MM.1S (cell line): ENCODE results near the gene SCFD2.

ENCODE experiments used
- DNase-seq: peaks from one replicate; pipeline ENCODE4 v3.0.0-alpha.2; 2015
- H2AFZ ChIP-seq: fragments of 300-600 bp; sonication (generic); 2 replicates; pipeline ENCODE4 v1.6.0; 2016; ENCODE audit warnings: antibody characterized with exemption, low read length
- H3F3A ChIP-seq: fragments of 300-600 bp; sonication (generic); 2 replicates; pipeline ENCODE4 v1.6.1; 2016; ENCODE audit warnings: mild to moderate bottlenecking, antibody characterized with exemption, low read length, moderate library complexity, mixed read lengths; ENCODE audit not compliant: insufficient read depth
- H3K27ac ChIP-seq: fragments of 300-600 bp; sonication (generic); 2 replicates; pipeline ENCODE4 v1.5.1; 2016; ENCODE audit warnings: mild to moderate bottlenecking, low read length
- H3K27me3 ChIP-seq: fragments of 300-600 bp; sonication (generic); replicated peaks from 2 replicates; pipeline ENCODE4 v1.6.0; 2016; ENCODE audit warnings: low read length; ENCODE audit not compliant: insufficient read depth
- H3K36me3 ChIP-seq: fragments of 300-600 bp; sonication (generic); replicated peaks from 2 replicates; pipeline ENCODE4 v1.6.1; 2016; ENCODE audit warnings: mild to moderate bottlenecking, low read length, mixed read lengths; ENCODE audit not compliant: insufficient read depth
- H3K4me1 ChIP-seq: fragments of 300-600 bp; sonication (generic); 2 replicates; pipeline ENCODE4 v1.6.1; 2016; ENCODE audit warnings: low read length, mixed read lengths
- H3K4me2 ChIP-seq: fragments of 300-600 bp; sonication (generic); 2 replicates; pipeline ENCODE4 v1.6.0; 2016; ENCODE audit warnings: low read depth, low read length
- H3K4me3 ChIP-seq: fragments of 300-600 bp; sonication (generic); 2 replicates; pipeline ENCODE4 v1.5.1; 2016; ENCODE audit warnings: low read length, mixed read lengths
- H3K79me2 ChIP-seq: fragments of 300-600 bp; sonication (generic); 2 replicates; pipeline ENCODE4 v1.6.1; 2016; ENCODE audit warnings: mixed run types, low read length, mixed read lengths
- H3K9ac ChIP-seq: fragments of 300-600 bp; sonication (generic); 2 replicates; pipeline ENCODE4 v1.6.1; 2016; ENCODE audit warnings: low read length, mixed read lengths
- H3K9me2 ChIP-seq: fragments of 300-600 bp; sonication (generic); replicated peaks from 2 replicates; pipeline ENCODE4 v1.6.1; 2016; ENCODE audit warnings: mild to moderate bottlenecking, low read length, mixed read lengths; ENCODE audit not compliant: insufficient read depth
- H3K9me3 ChIP-seq: fragments of 300-600 bp; sonication (generic); replicated peaks from 2 replicates; pipeline ENCODE4 v1.6.1; 2016; ENCODE audit warnings: mild to moderate bottlenecking, low read length, mixed read lengths; ENCODE audit not compliant: insufficient read depth
- H4K20me1 ChIP-seq: fragments of 300-600 bp; sonication (generic); 2 replicates; pipeline ENCODE4 v1.6.1; 2016; ENCODE audit warnings: mild to moderate bottlenecking, low read length, moderate library complexity, mixed read lengths; ENCODE audit not compliant: insufficient read depth
- CTCF ChIP-seq: fragments of 300-600 bp; sonication (generic); IDR thresholded peaks from 2 replicates; pipeline ENCODE4 v1.5.1; 2016; ENCODE audit warnings: antibody characterized with exemption, low read length, mixed read lengths
- EZH2 ChIP-seq: fragments of 300-600 bp; sonication (generic); optimal IDR thresholded peaks from 2 replicates; pipeline ENCODE3; 2017; ENCODE audit warnings: low read depth, mild to moderate bottlenecking, antibody characterized with exemption, low read length, mixed read lengths
- EZH2phosphoT487 ChIP-seq: fragments of 300-600 bp; sonication (generic); IDR thresholded peaks from 2 replicates; pipeline ENCODE4 v1.6.1; 2018; ENCODE audit warnings: antibody characterized with exemption, low read length

Gene SCFD2

GRCh38 chr4:53043891-53044650 is 321.8 kb downstream of the SCFD2 start:
- Histone ChIP-seq H3K27me3 (no peaks in the 10 kb centered on the region), H3K9me3 (no peaks in the 10 kb centered on the region), H3K4me1 (no peaks in the 10 kb centered on the region), H3K27ac (no peak overlapping the region), H3K4me2 (no peak overlapping the region), H3K4me3 (no peak overlapping the region), H3K9ac (no peak overlapping the region), H2AFZ (no peak overlapping the region), H3K36me3 (no peaks in the 10 kb centered on the region), H4K20me1 (no peaks in the 10 kb centered on the region), H3K9me2 (no peaks in the 10 kb centered on the region), H3K79me2 (no peaks in the 10 kb centered on the region), H3F3A (no peaks in the 10 kb centered on the region)
- no peak for DNase-seq
- no peak for TF ChIP-seq EZH2phosphoT487

GRCh38 chr4:53043055-53043454 is 322.8 kb downstream of the SCFD2 start:
- Histone ChIP-seq H2AFZ (no peak overlapping the region), H3K9ac (no peak overlapping the region), H4K20me1 (no peaks in the 10 kb centered on the region), H3K36me3 (no peaks in the 10 kb centered on the region), H3K4me2 (no peak overlapping the region), H3F3A (no peaks in the 10 kb centered on the region), H3K9me2 (no peaks in the 10 kb centered on the region), H3K27ac (no peak overlapping the region), H3K9me3 (no peaks in the 10 kb centered on the region), H3K79me2 (no peaks in the 10 kb centered on the region), H3K27me3 (no peaks in the 10 kb centered on the region), H3K4me3 (no peak overlapping the region), H3K4me1 (no peaks in the 10 kb centered on the region)
- no peak for TF ChIP-seq CTCF
- no peak for TF ChIP-seq EZH2
- no peak for DNase-seq

- no peak overlapping the region for H3K4me2 ChIP-seq
- H3K79me2 ChIP-seq = no peaks in the 10 kb centered on the region
- no peaks in the 10 kb centered on the region for H3K4me1 ChIP-seq
- no peak overlapping the region for H3K4me3 ChIP-seq
- TF ChIP-seq CTCF (no peak), EZH2 (no peak), EZH2phosphoT487 (no peak)
- H3F3A ChIP-seq = no peaks in the 10 kb centered on the region
- H4K20me1 ChIP-seq = no peaks in the 10 kb centered on the region
- no peaks in the 10 kb centered on the region for H3K9me2 ChIP-seq
- no peak overlapping the region for H3K27ac ChIP-seq
- no peak overlapping the region for H3K9ac ChIP-seq
- H3K9me3 ChIP-seq = no peaks in the 10 kb centered on the region
- no peaks in the 10 kb centered on the region for H3K36me3 ChIP-seq
- no peak for DNase-seq
- H2AFZ ChIP-seq = no peak overlapping the region
- no peaks in the 10 kb centered on the region for H3K27me3 ChIP-seq
These were observed 325.0 kb downstream of the SCFD2 start for GRCh38 chr4:53040851-53041250.

- no peaks in the 10 kb centered on the region for H4K20me1 ChIP-seq
- no peak for DNase-seq
- no peak overlapping the region for H3K9ac ChIP-seq
- H3K4me1 ChIP-seq = no peaks in the 10 kb centered on the region
- no peaks in the 10 kb centered on the region for H3K27me3 ChIP-seq
- no peaks in the 10 kb centered on the region for H3K79me2 ChIP-seq
- H3K4me3 ChIP-seq = no peak overlapping the region
- H3K9me3 ChIP-seq = no peaks in the 10 kb centered on the region
- H3F3A ChIP-seq = no peaks in the 10 kb centered on the region
- no peak overlapping the region for H3K27ac ChIP-seq
- no peaks in the 10 kb centered on the region for H3K9me2 ChIP-seq
- TF ChIP-seq CTCF (no peak), EZH2phosphoT487 (no peak), EZH2 (no peak)
- no peak overlapping the region for H3K4me2 ChIP-seq
- H2AFZ ChIP-seq = no peak overlapping the region
- H3K36me3 ChIP-seq = no peaks in the 10 kb centered on the region
These were observed 325.4 kb downstream of the SCFD2 start for GRCh38 chr4:53040459-53040815.
